ENCODE results near the gene FUNDC2.
"Not testable (repeated sequence)": the region's sequence is repeated elsewhere in the genome, so short reads cannot be mapped to it uniquely, and the experiment has no call there.

FUNDC2 gene, protein sequence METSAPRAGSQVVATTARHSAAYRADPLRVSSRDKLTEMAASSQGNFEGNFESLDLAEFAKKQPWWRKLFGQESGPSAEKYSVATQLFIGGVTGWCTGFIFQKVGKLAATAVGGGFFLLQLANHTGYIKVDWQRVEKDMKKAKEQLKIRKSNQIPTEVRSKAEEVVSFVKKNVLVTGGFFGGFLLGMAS

DNA sequence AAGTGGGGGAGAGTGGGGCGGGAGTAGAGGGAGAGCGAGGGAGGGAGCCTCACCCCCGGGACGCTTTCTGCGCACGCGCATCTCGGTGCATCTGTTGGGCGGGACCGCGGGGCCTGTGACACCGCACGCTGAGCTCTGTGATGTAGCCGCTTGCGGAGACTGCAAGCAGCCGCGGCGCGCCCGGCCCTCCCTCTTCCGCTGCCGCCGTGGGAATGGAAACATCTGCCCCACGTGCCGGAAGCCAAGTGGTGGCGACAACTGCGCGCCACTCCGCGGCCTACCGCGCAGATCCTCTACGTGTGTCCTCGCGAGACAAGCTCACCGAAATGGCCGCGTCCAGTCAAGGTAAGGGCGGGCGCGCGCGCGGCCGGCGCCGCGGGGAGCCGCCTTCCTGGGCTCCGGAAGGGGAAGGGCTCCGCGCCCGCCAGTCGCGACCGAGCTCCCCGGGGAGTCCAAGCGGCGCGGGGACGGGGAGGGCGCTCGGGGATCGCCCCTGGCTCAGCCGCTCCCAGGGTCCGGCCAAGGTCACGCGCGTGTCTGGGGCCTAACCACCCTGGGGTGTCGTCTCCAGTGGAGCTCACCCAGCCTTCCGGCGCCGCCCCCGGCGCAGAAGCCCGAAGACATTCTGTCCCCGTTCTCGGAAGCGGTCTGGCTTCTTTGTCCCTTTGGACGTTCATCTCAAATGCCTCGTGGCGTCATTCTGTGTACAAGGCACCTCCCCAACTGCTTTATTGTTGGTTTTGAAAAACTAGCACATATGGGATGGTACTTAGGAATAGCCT, at the start of gene FUNDC2:
Gene FUNDC2 (plus strand): TSS at position 118 of the 782 bp plus-strand sequence. CDS start 95 bp downstream, at position 213.
- in situ Hi-C loops (cut with HindIII; ENCODE audit: low sequenced_read_pairs): no loop called here

DNA sequence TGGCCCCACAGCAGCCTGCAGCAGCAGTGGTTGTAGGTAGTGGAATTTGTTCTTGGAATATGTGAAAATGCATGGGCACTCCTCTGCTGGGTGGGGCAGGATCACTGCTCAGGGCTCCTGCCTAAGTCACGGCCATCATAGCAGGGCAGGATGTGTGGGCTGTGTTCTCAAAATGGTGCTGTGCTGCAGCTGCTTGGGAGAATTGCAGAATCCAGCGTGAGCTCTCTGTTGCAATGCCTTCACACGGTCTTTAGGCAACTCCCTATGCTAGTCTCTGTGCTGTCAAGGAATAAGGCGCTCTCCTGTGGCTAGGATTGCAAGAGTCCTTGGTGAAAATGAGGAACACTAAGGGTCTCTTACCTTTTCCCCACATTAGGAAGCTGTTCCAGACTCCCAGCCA, 47.0 kb upstream of the FUNDC2 start:
- in situ Hi-C loops (cut with HindIII; ENCODE audit: low sequenced_read_pairs): loop anchor here (10.0 kb wide), 1 partner anchor 75 kb away; no protein-coding TSS in a partner anchor

DNA sequence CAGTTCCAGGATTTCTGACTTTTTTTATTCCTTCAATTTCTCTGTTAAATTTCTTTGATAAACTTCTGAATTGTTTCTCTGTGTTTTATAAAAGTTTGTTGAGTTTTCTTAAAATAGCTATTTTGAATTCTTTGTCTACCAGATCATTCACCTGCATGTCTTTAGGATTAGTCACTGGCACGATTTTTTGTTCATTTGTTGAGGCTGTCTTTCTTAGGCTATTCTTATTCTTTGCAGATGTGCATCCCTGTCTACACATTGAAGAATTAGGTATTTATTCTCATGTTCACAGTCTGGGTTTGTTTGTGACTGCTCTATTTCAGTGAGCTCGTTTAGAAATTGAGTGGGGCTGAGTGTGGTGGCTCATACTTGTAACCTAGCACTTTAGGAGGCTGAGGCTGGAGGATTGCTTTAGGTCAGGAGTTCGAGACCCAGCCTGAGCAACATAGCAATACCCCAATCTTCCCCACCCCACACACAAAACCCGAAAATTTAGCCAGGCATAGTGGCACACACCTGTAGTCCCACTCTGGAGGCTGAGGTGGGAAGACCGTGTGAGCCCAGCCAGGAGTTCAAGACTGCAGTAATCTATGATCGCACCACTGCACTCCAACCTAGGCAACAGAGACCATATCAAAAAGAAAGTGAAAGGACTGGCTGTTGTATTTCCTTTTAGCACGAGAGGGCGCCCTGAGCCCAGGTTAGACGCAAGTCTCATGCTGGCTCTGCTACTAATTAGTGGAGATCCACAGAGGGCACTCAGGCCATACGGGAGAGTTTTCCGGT, 46.1 kb upstream of the FUNDC2 start:
- in situ Hi-C loops (cut with HindIII; ENCODE audit: low sequenced_read_pairs): loop anchor here (10.0 kb wide), 1 partner anchor 76 kb away; no protein-coding TSS in a partner anchor

DNA sequence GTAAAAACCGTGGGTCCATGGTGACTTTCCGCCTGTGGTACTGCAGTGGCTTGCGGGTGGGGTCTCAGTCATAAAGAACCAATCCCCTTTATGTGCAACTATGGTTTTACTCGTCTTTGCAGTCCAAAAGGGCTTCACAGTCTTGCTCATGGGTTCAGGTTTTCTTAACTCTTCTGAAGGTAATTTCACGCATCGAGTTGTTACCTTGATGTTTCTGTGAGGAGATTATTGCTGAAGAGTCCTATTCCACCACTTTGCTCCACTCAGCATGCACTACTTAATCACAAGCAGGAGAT, 45.6 kb upstream of the FUNDC2 start:
- in situ Hi-C loops (cut with HindIII; ENCODE audit: low sequenced_read_pairs): loop anchor here (10.0 kb wide), 1 partner anchor 76 kb away; no protein-coding TSS in a partner anchor

DNA sequence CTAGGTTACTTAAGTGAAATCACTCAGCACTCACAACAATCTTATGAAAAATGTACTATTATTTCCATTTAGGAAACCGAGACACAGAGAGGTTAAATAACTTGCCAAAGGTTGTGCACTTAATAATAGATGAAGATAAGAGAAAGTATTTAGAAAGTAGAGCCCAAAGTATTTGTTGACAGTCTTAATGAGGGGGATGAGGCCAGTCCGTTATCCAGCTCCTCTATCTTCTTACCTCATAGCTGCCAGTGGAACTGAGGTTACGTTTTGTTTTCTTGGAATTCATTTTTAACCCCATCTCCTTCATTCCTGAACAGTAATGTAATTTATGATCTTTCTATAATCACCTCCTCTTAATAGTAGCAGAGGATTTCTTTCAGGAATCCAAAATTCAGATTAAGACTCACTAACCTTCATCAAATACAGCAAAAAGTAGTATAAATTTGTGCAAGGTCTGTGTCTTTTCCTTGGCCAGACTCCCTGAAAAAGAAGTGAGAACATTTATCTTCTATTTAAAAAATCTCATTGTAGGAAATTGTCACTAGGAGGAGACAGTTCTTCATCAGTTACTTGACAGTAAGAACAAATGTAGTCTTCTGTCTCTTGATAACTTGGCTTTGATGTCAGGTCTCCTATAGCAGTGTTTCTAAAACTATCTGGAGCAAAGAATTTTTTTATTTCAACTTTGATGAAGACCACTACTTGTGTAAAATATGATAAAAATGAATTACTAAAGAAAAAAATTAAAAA, 39.6 kb upstream of the FUNDC2 start:
- in situ Hi-C loops (cut with HindIII; ENCODE audit: low sequenced_read_pairs): loop anchor here (10.0 kb wide), 1 partner anchor 82 kb away; no protein-coding TSS in a partner anchor

DNA sequence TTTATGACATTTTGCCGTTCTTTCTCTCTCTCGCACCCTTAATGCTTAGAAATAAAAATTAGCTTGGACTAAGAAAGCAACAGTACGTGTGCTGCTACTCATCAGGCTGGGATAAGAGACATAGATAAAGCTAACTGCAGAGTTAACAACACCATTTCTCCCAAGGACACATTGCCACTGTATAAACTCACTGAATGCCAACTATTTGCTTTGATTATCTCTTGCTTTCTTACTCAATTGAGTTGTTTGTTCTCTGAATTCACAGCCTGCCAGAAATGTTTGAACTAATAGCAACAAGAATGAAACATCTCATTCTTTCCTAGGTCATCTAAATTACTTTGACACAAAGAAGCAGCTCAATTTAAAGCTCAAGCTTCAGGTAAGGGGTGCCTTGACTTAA, 38.7 kb upstream of the FUNDC2 start:
- in situ Hi-C loops (cut with HindIII; ENCODE audit: low sequenced_read_pairs): loop anchor here (10.0 kb wide), 1 partner anchor 83 kb away; no protein-coding TSS in a partner anchor

DNA sequence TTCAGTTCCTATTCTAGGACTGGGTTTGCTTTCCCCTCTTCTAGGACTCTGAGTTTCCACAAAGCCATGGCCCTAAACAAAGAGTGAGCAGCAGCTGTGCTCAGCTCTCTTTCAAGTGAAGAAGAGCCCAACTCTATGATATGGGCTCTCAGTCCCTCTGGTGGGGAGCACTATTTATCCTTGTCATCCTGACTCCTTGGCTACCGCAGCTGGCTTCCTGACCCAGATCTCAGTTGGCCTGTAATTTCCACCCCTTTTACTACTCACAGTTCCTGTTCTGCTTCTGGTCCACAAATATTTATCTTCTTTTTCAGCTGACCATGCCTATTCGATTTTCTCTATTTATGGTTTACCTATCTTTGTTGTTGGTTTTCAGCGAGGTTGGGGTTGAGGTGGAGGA, 37.9 kb upstream of the FUNDC2 start:
- in situ Hi-C loops (cut with HindIII; ENCODE audit: low sequenced_read_pairs): loop anchor here (10.0 kb wide), 1 partner anchor 84 kb away; no protein-coding TSS in a partner anchor

DNA sequence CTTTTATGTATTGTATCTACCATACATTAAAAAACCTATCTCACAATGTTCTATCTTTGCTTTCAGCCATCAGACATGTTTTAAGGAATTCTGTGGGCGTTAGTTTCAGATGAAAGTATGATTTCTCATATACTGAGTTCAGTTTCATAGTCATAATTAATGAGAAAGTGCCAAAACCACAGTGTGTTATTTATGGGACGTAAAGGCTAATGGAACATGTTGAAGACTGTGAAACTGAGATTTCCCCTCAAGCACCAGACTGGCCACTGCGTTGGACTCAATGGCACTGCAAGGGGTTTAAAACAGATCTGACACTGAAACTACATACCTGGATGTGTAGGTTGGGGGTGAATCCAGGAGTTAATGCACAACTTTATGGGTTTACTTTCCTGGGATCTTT, 36.1 kb upstream of the FUNDC2 start:
- in situ Hi-C loops (cut with HindIII; ENCODE audit: low sequenced_read_pairs): no loop called here

DNA sequence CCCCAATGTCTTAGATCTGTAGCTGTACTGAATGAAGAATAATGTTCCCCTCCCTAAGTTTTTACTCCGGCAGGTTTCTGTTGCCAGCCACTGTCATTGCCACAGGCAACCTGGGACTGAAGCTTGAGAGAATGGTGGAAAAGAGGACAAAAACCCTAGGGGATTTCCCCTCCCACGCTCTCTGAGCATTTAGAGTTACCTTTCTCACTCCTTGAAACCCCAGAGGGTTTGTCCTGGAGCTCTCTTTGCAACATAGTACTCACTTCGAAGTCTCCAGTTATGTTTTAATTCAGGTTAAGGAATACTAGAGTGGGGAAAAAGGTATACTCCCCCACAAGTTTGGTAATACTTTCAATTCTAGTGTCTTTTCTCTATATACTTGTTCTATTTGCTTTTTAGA, 35.6 kb upstream of the FUNDC2 start:
- in situ Hi-C loops (cut with HindIII; ENCODE audit: low sequenced_read_pairs): no loop called here

DNA sequence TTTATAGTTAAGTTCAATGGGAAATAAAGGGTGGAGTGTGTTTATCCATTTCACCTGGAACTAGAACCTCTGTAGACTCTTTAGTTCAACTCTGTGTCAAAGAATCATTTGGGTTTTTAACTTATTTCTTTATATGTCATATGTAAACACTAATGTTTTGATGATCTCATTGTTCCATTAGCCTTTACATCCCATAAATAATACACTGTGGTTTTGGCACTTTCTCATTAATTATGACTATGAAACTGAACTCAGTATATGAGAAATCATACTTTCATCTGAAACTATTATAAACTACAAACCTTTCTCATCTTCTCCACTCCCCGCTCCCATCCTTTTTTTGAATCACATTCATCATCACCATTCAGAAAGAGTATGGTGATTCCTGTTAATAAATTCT, 35.2 kb upstream of the FUNDC2 start:
- in situ Hi-C loops (cut with HindIII; ENCODE audit: low sequenced_read_pairs): no loop called here

DNA sequence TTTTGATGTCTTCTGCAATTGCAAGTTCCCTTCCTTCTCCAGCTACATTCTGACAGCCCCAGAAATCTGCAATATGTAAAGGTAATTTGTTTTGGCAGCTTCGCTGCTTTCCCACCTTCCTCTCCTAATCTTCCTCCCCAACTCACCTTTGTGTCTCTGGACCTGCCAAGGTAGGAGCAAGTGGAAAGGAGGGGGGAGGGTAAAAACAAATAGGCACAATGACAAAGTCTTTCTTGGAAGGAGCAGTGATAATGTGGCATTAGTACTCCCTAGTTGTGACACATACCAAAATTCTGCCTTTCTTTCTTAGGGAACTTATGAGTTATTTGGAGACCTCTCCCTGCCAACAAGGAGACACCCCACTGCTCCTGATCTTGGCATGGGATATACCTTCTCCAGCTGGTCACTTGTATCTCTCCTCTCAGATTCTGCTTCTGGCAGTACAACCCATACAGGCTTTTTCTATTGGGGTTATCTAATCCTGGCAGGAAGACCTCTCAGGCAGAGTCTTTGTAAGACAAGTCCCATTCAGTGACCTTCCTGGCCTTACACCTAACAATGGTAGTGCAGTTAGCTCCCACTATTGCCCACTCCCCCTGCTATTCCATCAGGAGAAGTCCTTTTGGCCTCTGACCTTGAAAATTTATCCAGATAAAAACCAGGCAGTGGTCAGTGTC, 28.3 kb upstream of the FUNDC2 start:
- in situ Hi-C loops (cut with HindIII; ENCODE audit: low sequenced_read_pairs): no loop called here

DNA sequence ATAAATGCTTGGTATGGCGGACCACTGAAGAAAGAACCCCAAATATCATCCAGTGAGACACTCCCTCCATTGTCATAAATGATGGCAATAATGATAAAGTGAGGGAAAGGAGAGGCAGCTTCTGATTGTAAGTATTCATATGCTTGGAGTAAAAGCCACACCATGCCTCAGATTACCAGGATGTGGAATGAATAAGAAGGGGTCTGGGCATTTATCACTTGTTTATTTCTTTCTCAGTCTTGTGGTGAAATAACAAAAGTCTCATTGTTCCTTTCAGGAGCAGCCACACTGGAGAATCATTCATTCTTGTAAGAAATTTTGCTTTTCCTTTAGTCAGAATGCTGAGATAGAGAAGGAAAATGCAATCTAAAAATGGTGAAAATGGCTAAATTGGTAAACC, 25.8 kb upstream of the FUNDC2 start:
- in situ Hi-C loops (cut with HindIII; ENCODE audit: low sequenced_read_pairs): no loop called here

DNA sequence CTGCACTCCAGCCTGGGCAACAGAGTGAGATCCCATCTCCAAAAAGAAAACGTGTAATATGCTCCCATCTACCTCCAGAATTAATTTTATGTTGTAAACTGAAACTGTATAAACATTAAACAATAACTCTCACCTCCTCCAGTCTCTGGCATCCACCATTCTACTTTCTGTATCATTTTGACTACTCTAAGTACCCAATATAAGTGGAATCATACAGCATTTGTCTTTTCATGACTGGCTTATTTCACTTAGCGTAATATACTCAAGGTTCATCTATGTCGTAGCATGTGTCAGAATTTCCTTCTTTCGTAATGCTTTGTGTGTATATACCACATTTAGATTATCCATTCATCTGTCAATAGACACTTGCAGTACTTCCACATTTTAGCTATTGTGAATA, 24.8 kb upstream of the FUNDC2 start:
- in situ Hi-C loops (cut with HindIII; ENCODE audit: low sequenced_read_pairs): no loop called here

DNA sequence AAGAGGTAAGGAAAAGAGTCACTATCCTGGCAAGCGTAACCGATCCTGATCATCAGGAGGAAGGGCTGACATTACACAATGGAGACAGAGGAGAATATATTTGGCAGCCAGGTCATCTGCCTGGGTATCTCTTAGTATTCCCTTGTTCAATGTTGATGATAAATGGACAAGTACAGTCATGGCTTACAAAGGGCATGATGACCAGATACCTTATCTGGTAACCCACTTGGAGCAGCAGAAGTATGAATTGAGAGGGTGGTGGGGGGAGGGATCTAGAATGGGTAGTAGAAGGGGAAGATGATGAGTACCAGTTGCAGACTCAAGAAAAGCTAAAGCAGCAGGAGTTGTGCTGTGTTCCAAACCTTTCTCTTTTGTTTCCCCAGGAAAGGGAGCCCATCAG, 21.5 kb upstream of the FUNDC2 start:
- in situ Hi-C loops (cut with HindIII; ENCODE audit: low sequenced_read_pairs): no loop called here

DNA sequence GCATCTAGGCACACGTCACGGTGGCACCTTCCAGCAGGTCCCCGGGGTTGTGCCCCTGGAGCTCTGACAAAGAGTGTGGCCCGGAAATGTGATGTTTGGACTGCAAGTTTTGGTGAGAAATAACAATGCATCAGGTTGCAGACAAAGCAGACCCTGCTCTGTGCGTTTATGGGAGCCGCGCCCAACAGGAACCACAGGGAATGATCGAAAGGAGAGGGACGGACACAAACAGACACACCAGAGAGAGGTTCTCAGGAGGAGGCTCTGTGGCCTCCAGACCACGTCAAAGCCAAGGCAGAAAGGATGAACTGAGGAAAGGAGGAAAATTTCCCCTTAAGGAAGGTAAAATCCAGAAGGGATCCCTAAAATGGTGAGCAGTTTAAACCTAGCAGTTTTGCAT, 20.3 kb upstream of the FUNDC2 start:
- in situ Hi-C loops (cut with HindIII; ENCODE audit: low sequenced_read_pairs): not testable (repeated sequence)

DNA sequence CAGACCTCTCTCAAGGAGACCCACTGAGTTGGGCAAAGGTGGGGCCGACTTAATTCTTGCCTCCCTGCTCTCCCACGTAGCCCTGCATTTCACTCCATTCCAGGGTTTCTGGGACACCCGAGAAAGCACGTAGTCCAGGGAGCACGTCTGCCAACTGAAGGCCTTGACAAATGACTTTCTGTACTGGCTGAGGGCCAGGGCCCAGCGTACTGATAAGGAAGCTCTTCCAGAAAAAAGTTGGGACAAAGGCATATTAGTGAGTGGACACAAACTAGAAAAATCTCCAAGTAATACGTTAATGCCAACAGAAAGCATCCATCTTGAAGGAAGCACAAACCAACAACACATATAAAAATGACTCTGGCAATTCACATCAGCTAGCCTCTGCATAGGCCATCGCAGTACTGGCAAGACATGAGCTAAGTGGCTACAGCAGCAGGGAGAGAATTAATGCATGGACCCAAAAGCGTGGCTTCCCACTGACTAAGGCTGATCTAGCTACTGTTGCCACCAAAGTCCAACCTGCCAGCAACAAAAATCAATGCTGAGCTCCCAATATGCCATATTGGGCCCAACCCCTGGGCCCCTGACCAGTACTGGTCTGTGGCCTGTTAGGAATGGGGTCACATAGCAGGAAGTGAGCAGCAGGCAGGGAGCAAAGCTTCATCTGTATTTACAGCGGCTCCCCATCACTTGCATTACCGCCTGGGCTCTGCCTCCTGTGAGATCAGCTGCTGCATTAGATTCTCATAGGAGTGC, 19.6 kb upstream of the FUNDC2 start:
- in situ Hi-C loops (cut with HindIII; ENCODE audit: low sequenced_read_pairs): not testable (repeated sequence)

DNA sequence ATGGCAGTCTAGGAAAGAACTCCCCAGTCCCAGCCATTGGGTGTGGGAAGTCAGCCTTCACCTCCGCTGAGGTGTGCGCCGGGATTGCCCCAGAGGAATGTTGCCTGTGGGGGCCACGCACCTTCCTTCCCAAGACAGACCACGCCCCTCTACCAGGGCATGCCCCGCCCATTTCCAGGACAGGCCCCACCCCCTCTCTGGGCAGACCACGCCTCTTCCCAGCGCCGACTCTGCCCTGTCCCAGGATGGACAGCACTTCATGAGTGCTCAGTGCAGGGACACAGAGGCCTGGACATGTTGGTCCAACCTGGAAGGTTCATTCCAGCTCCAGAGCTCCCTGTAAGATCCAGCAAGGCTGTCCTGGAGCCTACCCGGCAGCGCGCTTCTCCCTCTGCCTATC, 18.1 kb upstream of the FUNDC2 start:
- in situ Hi-C loops (cut with HindIII; ENCODE audit: low sequenced_read_pairs): not testable (repeated sequence)

DNA sequence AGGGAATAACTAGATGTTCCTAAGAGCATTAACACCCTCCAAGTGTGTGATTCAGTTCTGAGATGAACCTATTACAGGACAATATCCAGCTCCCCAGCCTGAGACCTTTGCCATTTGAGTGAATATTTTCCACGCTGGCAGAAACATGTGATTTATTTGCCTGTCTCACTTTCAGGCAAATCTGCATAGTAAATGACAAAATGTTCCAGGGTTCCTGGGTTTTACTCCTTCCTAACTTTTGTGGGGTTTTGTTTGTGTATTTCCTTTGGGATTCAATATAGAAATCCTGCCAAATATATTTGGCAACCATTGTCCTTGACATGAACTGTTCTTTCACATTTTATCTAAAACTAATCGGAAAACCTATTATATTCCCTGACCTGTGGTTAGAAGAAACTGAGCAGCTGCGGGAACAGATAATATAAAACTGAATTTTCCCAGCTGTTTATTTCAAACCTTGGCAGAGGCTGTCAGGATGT, 16.6 kb upstream of the FUNDC2 start:
- in situ Hi-C loops (cut with HindIII; ENCODE audit: low sequenced_read_pairs): no loop called here

DNA sequence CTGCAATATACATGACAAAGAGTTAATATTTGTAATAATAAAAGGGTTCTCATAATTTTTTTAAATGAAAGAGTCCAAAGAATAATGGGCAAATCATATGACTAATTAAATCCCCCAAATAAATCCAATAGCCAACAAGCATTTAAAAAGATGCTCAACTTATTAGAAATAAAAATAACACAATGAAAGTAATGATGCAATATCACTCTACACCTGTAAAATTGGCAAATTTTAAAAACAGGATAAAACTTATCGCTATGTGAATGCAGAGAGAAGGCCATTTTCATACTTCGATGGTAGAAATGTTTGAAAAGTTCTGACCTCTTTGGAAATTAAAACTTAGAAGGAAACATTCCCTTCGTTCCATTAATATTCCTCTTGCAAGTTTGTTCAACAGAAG, 6.1 kb upstream of the FUNDC2 start:
- in situ Hi-C loops (cut with HindIII; ENCODE audit: low sequenced_read_pairs): no loop called here
